SJSA1 (cell line): ENCODE data around the gene RIMS3. TPM values are rescaled to one million over a fixed set of nuclear protein-coding genes. Genes with fewer than 3 reads are reported as not detected.

Experiments used
- DNase-seq, 2 experiments: peaks; one replicate each; pipeline ENCODE4 v3.0.0-alpha.2; 2015 to 2020; ENCODE audit warnings: low spot score in 2 of 2, low read depth in 1 of 2
- H3K27ac ChIP-seq: fragments of 250-450 bp; sonication (Bioruptor Pico); 2 replicates; pipeline ENCODE4 v1.5.1; 2020; ENCODE audit warnings: mild to moderate bottlenecking, moderate library complexity
- H3K27me3 ChIP-seq: fragments of 250-450 bp; sonication (Bioruptor Pico); replicated peaks from 2 replicates; pipeline ENCODE4 v1.5.1; 2020; ENCODE audit warnings: mild to moderate bottlenecking, moderate library complexity
- H3K36me3 ChIP-seq: fragments of 250-450 bp; sonication (Bioruptor Pico); 2 replicates; pipeline ENCODE4 v1.5.1; 2020; ENCODE audit warnings: mild to moderate bottlenecking
- H3K4me1 ChIP-seq: fragments of 250-450 bp; sonication (Bioruptor Pico); replicated peaks from 2 replicates; pipeline ENCODE4 v1.6.1; 2021; ENCODE audit warnings: mild to moderate bottlenecking
- H3K4me3 ChIP-seq: fragments of 250-450 bp; sonication (Bioruptor Pico); 2 replicates; pipeline ENCODE4 v1.5.1; 2020; ENCODE audit warnings: mild to moderate bottlenecking
- H3K9me3 ChIP-seq: fragments of 250-450 bp; sonication (Bioruptor Pico); replicated peaks from 2 replicates; pipeline ENCODE4 v1.5.1; 2020; ENCODE audit warnings: mild to moderate bottlenecking
- total RNA-seq: library from RNA; depleted of rRNA; stranded (reverse); fragments of >200 nt; shearing (Covaris generic); gene quantifications from 2 replicates; pipeline ENCODE4 v1.2.3, GENCODE V29; 2014

RIMS3 gene
- total RNA-seq, 1 experiment from 2014 or later = 0.68 TPM

DNA sequence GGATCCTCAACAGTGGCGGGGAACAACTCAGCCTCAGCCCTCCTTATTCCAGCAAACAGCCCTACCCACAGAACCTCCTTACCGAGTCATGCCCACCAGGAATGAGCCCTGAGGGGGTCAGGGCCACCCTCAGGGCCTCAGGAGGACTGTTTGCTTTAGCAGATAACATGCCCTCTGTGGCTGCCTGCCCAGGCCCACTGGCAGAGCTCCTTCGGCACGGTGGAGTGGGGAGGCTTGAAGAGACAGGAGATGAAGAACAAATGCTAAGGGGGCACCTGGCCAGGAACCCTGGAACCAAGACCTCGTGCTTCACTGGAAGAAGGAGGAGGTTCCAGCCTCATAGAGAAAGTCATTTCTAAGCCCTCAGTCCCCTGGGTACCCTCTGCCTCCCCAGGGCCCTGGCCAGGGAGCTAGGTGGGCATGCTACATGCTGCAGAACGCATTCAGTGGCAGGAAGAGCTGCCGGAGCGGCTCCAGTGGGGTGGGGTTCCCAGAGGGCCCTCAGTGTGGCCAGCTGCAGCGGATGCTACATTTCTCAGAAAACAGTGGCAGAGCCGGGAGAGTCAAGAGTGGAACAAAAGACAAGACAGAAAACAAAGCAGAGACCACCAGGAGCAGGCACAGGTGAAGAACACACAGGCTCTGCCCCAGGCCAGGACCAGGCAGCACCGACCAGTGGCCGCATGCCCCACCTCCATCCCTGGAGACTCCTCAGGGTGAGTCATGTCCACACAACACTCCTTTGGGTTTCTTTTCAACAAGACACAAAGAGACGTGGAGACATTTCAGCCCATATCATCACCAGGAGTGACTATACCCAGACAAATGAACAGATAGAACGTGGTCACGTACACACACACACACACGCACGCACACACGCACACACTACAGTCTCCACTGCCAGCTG is 39.8 kb downstream of the RIMS3 start:
- H3K36me3 ChIP-seq = no peaks in the 10 kb centered on the region
- peaks cover 4% of the 10 kb centered on the region for H3K4me1 ChIP-seq
- no peaks in the 10 kb centered on the region for H3K27me3 ChIP-seq
- H3K27ac ChIP-seq = no peak overlapping the region
- DNase-seq = no peak
- no peaks in the 10 kb centered on the region; the same call in 1 of the 2 replicates for H3K9me3 ChIP-seq
- no peak overlapping the region for H3K4me3 ChIP-seq

DNA sequence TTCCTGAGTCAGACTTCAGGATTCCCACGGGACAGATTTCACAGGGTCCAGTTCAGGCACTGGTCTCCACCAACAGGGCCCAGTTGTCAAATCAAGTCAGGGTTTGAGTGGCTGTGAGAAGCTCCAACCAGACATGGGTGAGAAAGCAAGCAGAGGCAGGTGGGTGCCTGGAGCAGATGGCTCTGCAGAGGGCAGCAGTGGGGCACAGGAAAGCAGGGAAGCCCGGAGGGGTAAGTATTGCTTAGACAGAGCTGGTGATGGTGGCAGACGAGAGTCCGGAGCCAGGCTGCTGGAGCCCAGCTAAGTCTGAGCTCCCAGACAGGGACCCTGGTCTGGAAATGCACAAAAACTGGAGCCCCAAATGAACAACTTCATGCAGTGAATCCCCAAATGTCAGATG is 40.4 kb downstream of the RIMS3 start:
- Histone ChIP-seq H3K36me3 (no peaks in the 10 kb centered on the region), H3K27me3 (no peaks in the 10 kb centered on the region), H3K4me1 (peaks cover 4% of the 10 kb centered on the region), H3K4me3 (no peak overlapping the region), H3K27ac (no peak overlapping the region), H3K9me3 (no peaks in the 10 kb centered on the region; the same call in 1 of the 2 replicates)
- no peak for DNase-seq

DNA sequence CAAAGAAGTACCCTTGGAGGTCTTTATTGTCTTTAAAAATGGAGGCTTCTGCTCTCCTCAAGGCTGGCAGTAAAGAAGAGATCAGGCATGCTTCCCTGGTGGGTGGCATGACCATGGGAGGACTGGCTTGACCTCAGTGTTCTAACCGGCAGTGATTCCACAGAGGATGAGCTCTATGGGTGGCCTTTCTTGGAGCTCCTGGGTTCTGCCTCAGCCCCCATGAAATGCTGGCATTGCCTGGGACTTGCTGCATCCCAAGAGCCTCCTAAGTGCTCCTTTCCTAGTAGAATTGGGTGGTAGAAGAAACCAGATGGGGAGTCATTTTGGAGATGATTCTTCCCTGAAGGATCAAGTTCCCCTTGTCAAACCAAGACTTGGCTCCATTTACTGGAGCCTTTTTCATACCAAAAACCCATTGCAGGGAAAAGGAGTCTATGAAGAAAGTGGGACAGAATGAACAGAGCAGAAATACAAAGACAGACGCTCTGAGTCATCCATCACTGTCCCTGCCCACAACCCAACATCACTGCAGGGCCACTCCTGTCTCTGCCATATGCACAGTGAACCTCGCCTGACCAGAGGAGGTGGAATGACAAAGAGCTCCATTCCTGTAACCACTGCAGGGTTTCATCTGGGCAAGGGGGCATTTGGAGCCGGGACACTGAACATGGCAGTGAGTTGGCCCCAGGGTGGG is 42.4 kb downstream of the RIMS3 start:
- Histone ChIP-seq H3K9me3 (no peaks in the 10 kb centered on the region; the same call in 1 of the 2 replicates), H3K27me3 (no peaks in the 10 kb centered on the region), H3K4me1 (peaks cover 4% of the 10 kb centered on the region), H3K36me3 (no peaks in the 10 kb centered on the region), H3K27ac (no peak overlapping the region), H3K4me3 (no peak overlapping the region)
- DNase-seq = no peak

DNA sequence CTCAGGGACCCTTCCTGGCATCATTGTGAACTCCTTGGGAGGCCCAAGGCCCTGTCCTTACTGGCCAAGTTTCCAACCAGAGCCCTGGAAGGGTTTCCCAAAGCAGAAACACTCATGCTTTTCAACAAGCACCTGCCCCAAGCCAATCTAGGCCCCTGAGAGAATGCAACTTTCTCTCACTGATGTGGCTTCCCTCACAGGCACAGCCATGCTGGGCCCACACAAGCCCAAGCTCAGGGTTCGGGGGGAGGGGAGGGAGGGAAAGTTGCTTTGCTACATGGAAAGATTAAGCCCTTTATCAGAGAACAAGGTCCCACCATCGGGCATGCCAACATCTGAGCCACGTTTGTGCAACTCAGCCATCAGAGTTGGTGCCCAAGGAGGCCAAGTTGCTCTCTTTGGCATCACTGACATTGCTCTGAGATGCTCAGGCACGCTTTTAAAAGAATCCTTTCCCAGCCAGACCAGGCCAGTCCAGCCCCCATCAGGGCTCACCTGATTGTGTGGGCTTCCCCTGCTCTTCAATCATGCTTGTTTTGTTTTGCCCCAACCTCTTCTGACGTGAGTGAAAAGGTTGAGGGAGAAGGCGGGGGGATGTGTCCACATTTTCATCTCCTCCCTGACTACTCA is 43.5 kb downstream of the RIMS3 start:
- peaks cover 4% of the 10 kb centered on the region for H3K4me1 ChIP-seq
- no peaks in the 10 kb centered on the region for H3K27me3 ChIP-seq
- DNase-seq = no peak
- no peak overlapping the region for H3K4me3 ChIP-seq
- no peak overlapping the region for H3K27ac ChIP-seq
- H3K9me3 ChIP-seq = no peaks in the 10 kb centered on the region; the same call in 1 of the 2 replicates
- no peaks in the 10 kb centered on the region for H3K36me3 ChIP-seq

DNA sequence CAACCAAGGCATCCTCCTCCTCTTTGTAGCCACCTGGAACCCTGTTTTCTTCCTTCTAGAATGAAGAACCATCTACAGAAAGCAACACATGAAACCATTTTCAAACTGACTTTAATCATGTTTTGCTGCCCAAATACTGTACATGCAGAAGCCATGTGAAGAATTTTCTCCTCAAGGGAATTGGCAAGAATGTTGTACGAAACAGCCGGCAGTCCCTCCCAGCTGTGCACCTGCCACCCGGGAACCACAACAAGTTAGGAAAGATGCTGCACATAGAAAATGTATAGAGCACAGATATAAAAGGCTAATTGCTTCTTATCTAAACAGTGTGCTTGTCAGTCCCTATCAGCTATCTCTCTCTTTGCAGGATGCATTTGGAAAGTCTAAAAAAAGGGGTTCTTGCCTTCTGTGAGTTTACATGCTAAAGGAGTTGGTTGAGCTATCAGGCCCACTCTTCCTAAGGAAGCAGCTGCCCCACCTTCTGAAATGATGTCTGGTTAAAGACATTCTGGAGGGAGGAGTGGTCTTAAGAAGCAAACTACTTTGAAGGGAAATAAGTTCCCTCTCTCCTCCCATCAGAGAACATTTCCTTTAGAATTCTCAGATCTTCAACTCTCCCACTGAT is 44.8 kb downstream of the RIMS3 start:
- Histone ChIP-seq H3K9me3 (no peaks in the 10 kb centered on the region; the same call in 1 of the 2 replicates), H3K4me1 (no peaks in the 10 kb centered on the region), H3K36me3 (no peaks in the 10 kb centered on the region), H3K4me3 (no peak overlapping the region), H3K27me3 (no peaks in the 10 kb centered on the region), H3K27ac (no peak overlapping the region)
- no peak for DNase-seq

DNA sequence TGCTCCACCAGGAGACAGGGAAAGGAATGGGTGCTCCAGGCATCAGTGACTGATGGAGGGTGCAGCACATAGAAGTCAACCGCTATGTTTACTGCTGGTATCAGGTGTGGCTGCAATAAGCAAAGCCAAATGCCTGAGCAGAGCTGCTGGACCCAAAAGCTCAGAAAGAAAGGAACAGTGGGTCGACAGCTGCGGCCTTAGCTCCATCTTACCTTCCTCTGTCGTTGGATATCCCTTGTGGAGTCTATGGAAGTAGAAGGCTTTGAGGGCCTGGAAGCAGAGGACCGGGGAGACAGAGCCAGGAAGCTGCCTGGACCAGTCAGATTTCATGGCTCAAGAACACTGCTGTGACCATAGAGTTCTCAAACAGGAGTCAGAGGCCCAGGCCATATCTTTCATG is 45.3 kb downstream of the RIMS3 start:
- no peak for DNase-seq
- Histone ChIP-seq H3K9me3 (no peaks in the 10 kb centered on the region; the same call in 1 of the 2 replicates), H3K4me1 (no peaks in the 10 kb centered on the region), H3K27me3 (no peaks in the 10 kb centered on the region), H3K27ac (no peak overlapping the region), H3K4me3 (no peak overlapping the region), H3K36me3 (no peaks in the 10 kb centered on the region)

DNA sequence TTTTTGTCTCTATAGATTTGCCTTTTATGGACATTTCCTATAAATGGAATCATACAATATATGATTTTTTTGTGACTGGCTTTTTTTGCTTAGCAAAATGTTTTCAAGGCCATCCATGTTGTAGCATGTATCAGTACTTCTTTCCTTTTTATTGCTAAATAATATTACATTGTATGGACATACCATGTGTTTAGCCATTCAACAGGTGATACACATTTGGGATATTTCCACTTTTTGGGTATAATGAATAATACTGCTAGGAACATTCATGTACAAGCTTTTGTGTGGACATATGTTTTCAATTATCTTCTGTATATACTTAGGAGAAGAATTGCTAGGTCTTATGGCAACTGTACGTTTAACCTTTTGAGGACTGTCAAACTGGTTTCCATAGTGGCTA is 47.4 kb downstream of the RIMS3 start:
- DNase-seq = no peak
- H3K27ac ChIP-seq = no peak overlapping the region

DNA sequence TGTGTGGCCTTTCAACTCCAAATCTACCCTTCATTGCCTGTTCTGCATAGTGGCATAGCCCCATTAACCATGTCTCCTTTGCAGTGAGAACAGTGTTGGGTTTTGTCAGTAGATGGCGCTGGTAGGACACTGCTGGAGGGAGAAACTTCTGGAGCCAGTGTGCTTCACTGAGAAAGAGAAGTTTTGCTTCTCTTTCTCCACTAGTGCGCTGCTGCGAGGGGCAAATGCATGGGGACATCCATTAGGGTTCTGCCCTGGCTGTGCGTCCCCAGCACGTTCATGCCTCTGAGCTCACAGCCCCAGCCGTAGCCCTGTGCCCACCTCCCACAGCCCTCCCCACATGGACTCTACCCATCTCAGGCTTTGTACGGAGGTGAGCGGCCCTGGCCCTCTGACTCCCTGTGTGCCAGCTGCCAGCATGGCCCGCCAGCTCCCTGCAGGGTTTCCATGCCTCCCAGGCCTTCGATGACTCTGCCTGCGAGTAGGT is 53.1 kb downstream of the RIMS3 start:
- no peak overlapping the region for H3K27ac ChIP-seq

More for the DNA sequence above, 47.4 kb downstream of the RIMS3 start:
- no peaks in the 10 kb centered on the region for H3K27me3 ChIP-seq
- no peaks in the 10 kb centered on the region for H3K9me3 ChIP-seq
- H3K4me3 ChIP-seq = no peak overlapping the region
- no peaks in the 10 kb centered on the region for H3K4me1 ChIP-seq
- no peaks in the 10 kb centered on the region for H3K36me3 ChIP-seq

DNA sequence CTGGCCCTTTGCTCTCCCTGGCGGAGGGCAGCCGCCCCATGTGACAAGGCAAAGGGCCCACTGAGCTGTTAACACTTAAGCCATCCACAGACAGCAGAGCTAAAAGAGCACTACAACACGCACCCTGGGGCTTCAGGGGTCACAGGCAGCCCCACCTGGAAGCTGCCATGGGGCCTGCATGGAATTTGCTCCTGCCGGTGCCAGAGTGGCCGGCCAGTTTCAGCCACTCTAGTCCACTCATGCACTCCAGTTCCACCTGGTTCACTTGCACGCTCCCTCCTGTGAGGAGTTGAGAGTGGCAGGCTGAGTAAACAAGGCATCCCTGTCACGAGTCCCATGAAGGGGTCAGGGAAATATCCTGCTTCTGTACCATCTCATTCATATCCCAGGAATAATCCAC is 55.3 kb downstream of the RIMS3 start:
- H3K9me3 ChIP-seq = no peaks in the 10 kb centered on the region
- DNase-seq = no peak
- no peaks in the 10 kb centered on the region for H3K27me3 ChIP-seq
- no peak overlapping the region for H3K27ac ChIP-seq
- H3K4me1 ChIP-seq = no peaks in the 10 kb centered on the region
- no peaks in the 10 kb centered on the region for H3K36me3 ChIP-seq
- no peak overlapping the region for H3K4me3 ChIP-seq

More for the DNA sequence above, 53.1 kb downstream of the RIMS3 start:
- Histone ChIP-seq H3K36me3 (no peaks in the 10 kb centered on the region), H3K9me3 (no peaks in the 10 kb centered on the region), H3K4me1 (no peaks in the 10 kb centered on the region), H3K27me3 (no peaks in the 10 kb centered on the region), H3K4me3 (no peak overlapping the region)
- peak in 1 of 2 experiments; percentile 51 for DNase-seq

DNA sequence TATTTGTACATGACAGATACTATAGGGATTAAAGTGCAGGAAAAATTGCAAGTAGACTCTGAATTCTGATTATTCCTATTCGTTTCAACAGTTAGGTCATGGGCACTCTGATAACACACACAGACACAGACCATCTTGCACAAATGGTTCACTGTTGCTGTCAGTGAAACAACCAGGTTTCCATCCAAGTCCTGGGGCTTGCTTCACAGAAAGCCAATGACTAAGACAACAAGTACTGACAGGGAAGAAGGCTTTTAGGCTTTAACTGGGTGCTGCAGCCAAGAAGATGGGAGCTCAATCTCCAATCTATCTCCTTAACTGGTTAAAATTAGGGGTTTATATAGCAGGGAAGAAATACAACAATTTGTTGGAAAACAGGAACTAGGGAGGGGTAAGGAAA is 57.6 kb downstream of the RIMS3 start:
- Histone ChIP-seq H3K27ac (no peak overlapping the region), H3K27me3 (no peaks in the 10 kb centered on the region), H3K36me3 (no peaks in the 10 kb centered on the region), H3K4me1 (no peaks in the 10 kb centered on the region), H3K4me3 (no peak overlapping the region), H3K9me3 (no peaks in the 10 kb centered on the region)
- no peak for DNase-seq

DNA sequence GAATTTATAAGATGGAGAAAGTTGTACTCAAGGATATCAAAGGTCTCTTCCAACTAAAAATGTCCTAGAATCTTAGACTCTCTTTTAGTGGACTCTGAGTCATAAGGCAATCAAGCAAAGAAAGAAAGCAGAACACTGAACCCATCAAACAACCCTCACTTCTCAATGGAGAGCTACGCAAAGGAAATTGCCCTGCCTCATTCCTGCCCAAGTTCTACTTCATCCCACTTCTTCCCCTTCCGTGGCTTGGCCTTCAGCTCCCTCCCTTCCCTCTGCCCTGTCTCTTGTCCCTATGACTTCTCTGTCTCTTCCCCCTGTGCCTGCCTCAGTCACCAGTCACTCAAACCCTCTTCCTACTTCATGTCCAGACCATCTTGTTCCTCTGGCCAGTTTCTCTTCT is 58.5 kb downstream of the RIMS3 start:
- Histone ChIP-seq H3K27ac (no peak overlapping the region), H3K4me3 (no peak overlapping the region), H3K27me3 (no peaks in the 10 kb centered on the region), H3K9me3 (no peaks in the 10 kb centered on the region), H3K4me1 (no peaks in the 10 kb centered on the region), H3K36me3 (no peaks in the 10 kb centered on the region)
- no peak for DNase-seq

DNA sequence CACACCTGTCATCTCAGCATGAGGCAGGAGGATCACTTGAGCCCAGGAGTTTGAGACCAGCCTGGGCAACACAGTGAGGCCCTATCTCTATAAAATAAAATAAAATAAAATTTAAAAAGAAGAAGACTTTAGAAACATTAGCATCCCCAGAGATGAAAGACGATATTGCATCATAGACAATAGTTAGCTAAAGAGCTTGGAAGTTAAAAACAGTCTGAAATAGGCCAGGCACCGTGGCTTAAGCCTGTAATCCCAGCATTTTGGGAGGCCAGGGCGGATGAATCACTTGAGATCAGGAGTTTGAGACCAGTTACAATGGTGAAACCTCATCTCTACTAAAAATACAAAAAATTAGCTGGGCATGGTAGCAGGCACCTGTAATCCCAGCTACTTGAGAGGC is 59.3 kb downstream of the RIMS3 start:
- no peaks in the 10 kb centered on the region for H3K27me3 ChIP-seq
- no peaks in the 10 kb centered on the region for H3K36me3 ChIP-seq
- no peaks in the 10 kb centered on the region for H3K4me1 ChIP-seq
- no peaks in the 10 kb centered on the region for H3K9me3 ChIP-seq
- DNase-seq = no peak
- H3K4me3 ChIP-seq = no peak overlapping the region
- H3K27ac ChIP-seq = no peak overlapping the region

DNA sequence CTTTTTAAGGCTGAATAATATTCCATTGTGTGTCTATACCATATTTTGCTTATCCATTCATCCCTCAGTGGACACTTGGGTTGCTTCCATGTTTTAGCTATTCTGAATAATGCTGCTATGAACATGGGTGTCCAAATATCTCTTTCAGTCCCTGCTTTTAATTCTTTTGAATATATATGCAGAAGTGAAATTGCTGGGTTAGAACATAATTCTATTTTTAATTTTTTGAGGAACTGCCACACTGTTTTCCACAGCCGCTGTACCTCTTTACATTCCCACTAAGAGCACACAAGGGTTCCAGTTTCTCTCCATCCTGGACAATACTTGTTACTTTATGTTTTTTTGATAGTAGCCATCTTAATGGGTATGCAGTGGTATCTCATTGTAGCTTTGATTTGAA is 65.6 kb downstream of the RIMS3 start:
- Histone ChIP-seq H3K9me3 (no peaks in the 10 kb centered on the region), H3K4me3 (no peak overlapping the region), H3K36me3 (no peaks in the 10 kb centered on the region), H3K27ac (no peak overlapping the region), H3K4me1 (no peaks in the 10 kb centered on the region), H3K27me3 (no peaks in the 10 kb centered on the region; the same call in 1 of the 2 replicates)
- no peak for DNase-seq
